NCI-H1417 treated with DMSO at 0.1 percent for 48 hours (cell line): ENCODE measurements around the gene NUP133.
"Not testable (repeated sequence)": the region's sequence is repeated elsewhere in the genome, so short reads cannot be mapped to it uniquely, and the experiment has no call there.

Experiments used
- DNase-seq: peaks from one replicate; lab custom pipeline; 2025; lab: John Stamatoyannopoulos, UW

Gene NUP133

GRCh38 chr1:229508823-229509337, 739 bp upstream of the NUP133 start:
- no peak for DNase-seq

GRCh38 chr1:229507502-229507901, 639 bp downstream of the NUP133 start:
- no peak for DNase-seq

GRCh38 chr1:229506633-229507032, 1.5 kb downstream of the NUP133 start:
- DNase-seq, result no peak

GRCh38 chr1:229495782-229496181, 12.4 kb downstream of the NUP133 start:
- DNase-seq, result no peak

- DNase-seq, result no peak
Observed at GRCh38 chr1:229487181-229487580, 21.0 kb downstream of the NUP133 start.

- no peak for DNase-seq
Observed at GRCh38 chr1:229485318-229485717, 22.8 kb downstream of the NUP133 start.

GRCh38 chr1:229482511-229482910, 25.6 kb downstream of the NUP133 start:
- no peak for DNase-seq

- DNase-seq, result no peak
Observed at GRCh38 chr1:229480495-229480894, 27.6 kb downstream of the NUP133 start.

GRCh38 chr1:229479660-229480399, 28.3 kb downstream of the NUP133 start:
- no peak for DNase-seq

GRCh38 chr1:229478852-229479251, 29.3 kb downstream of the NUP133 start:
- no peak for DNase-seq

- DNase-seq, result not testable (repeated sequence)
Observed at GRCh38 chr1:229475859-229476258, 32.3 kb downstream of the NUP133 start.

GRCh38 chr1:229474509-229474908, 33.6 kb downstream of the NUP133 start:
- no peak for DNase-seq

GRCh38 chr1:229471175-229471574, 37.0 kb downstream of the NUP133 start:
- DNase-seq, result no peak

GRCh38 chr1:229470406-229471043, 37.6 kb downstream of the NUP133 start:
- no peak for DNase-seq

- DNase-seq, result no peak
Observed at GRCh38 chr1:229466887-229467286, 41.3 kb downstream of the NUP133 start.

- DNase-seq, result no peak
Observed at GRCh38 chr1:229464672-229465071, 43.5 kb downstream of the NUP133 start.

- no peak for DNase-seq
Observed at GRCh38 chr1:229461032-229461668, 47.0 kb downstream of the NUP133 start.

- no peak for DNase-seq
Observed at GRCh38 chr1:229459815-229460214, 48.3 kb downstream of the NUP133 start.

GRCh38 chr1:229457436-229457835, 50.7 kb downstream of the NUP133 start:
- no peak for DNase-seq

GRCh38 chr1:229456016-229456415, 52.1 kb downstream of the NUP133 start:
- no peak for DNase-seq

- DNase-seq, result no peak
Observed at GRCh38 chr1:229454056-229454455, 54.1 kb downstream of the NUP133 start.

GRCh38 chr1:229452956-229453801, 55.0 kb downstream of the NUP133 start:
- DNase-seq, result no peak
